ENCODE results near the gene FADS1. TPM values are rescaled to one million over a fixed set of nuclear protein-coding genes. Genes with fewer than 3 reads are reported as not detected.

The FADS1 gene
- total and polyA plus RNA-seq, 2 donors (not counting 1 experiment from before 2014, with no cell fraction given): 173 to 208 TPM

GRCh38 chr11:61834278-61835048 lies 17.7 kb upstream of the FADS1 start:
- no peak for TF ChIP-seq CTCF (conservative IDR thresholded peaks at IDR 0.05 in 1 of 2, IDR thresholded peaks at IDR 0.05 in 1 of 2; ENCODE audit: low read depth in 1 of 2, low read length in 2 of 2)
- no peak for TF ChIP-seq EZH2 (IDR thresholded peaks at IDR 0.05; ENCODE audit: low read length, missing control alignments)
- H3K4me3 ChIP-seq (replicated peaks in 1 of 4; ENCODE audit: control extremely low read depth in 1 of 4, insufficient read depth in 1 of 4, low read depth in 3 of 4, low read length in 4 of 4): no peak overlapping the region
- H3K9me3 ChIP-seq (ENCODE audit: control insufficient read depth, insufficient read depth, low read depth, low read length): no peaks in the 10 kb centered on the region
- no peak overlapping the region for H3K4me2 ChIP-seq (ENCODE audit: extremely low read depth, insufficient read depth, low read length)
- H3K9ac ChIP-seq (ENCODE audit: insufficient read depth, low read length): no peak overlapping the region
- peaks cover 74% of the 10 kb centered on the region for H3K79me2 ChIP-seq (ENCODE audit: control insufficient read depth, insufficient read depth, low read length)
- H3K36me3 ChIP-seq (ENCODE audit: control insufficient read depth, insufficient read depth, low read length): peaks cover 33% of the 10 kb centered on the region
- no peak overlapping the region for H2AFZ ChIP-seq (ENCODE audit: low read length)
- H3K4me1 ChIP-seq (ENCODE audit: control insufficient read depth, extremely low read depth, insufficient read depth, low read length): peaks cover 22% of the 10 kb centered on the region
- DNase-seq (ENCODE audit: low read depth in 2 of 2): peak; percentile 82 to 90
- peaks cover 2% of the 10 kb centered on the region for H4K20me1 ChIP-seq (ENCODE audit: control insufficient read depth, extremely low read depth, insufficient read depth, low read length)
- no peaks in the 10 kb centered on the region for H3K27me3 ChIP-seq (ENCODE audit: control insufficient read depth, insufficient read depth, low read length)
- peak overlapping the region; percentile 64 for H3K27ac ChIP-seq (ENCODE audit: insufficient read depth, low read length)

GRCh38 chr11:61833926-61834277 lies 17.1 kb upstream of the FADS1 start:
- H4K20me1 ChIP-seq (ENCODE audit: control insufficient read depth, extremely low read depth, insufficient read depth, low read length): peaks cover 2% of the 10 kb centered on the region
- H3K4me3 ChIP-seq (replicated peaks in 1 of 4; ENCODE audit: control extremely low read depth in 1 of 4, insufficient read depth in 1 of 4, low read depth in 3 of 4, low read length in 4 of 4): no peak overlapping the region
- H3K9ac ChIP-seq (ENCODE audit: insufficient read depth, low read length): no peak overlapping the region
- H2AFZ ChIP-seq (ENCODE audit: low read length): no peak overlapping the region
- H3K36me3 ChIP-seq (ENCODE audit: control insufficient read depth, insufficient read depth, low read length): peaks cover 30% of the 10 kb centered on the region
- peaks cover 22% of the 10 kb centered on the region for H3K4me1 ChIP-seq (ENCODE audit: control insufficient read depth, extremely low read depth, insufficient read depth, low read length)
- H3K27ac ChIP-seq (ENCODE audit: insufficient read depth, low read length): peak overlapping the region; percentile 58
- DNase-seq (ENCODE audit: low read depth in 2 of 2): no peak
- H3K27me3 ChIP-seq (ENCODE audit: control insufficient read depth, insufficient read depth, low read length): no peaks in the 10 kb centered on the region
- TF ChIP-seq EZH2 (IDR thresholded peaks at IDR 0.05; ENCODE audit: low read length, missing control alignments) (no peak), CTCF (conservative IDR thresholded peaks at IDR 0.05 in 1 of 2, IDR thresholded peaks at IDR 0.05 in 1 of 2; ENCODE audit: low read depth in 1 of 2, low read length in 2 of 2) (no peak)
- no peak overlapping the region for H3K4me2 ChIP-seq (ENCODE audit: extremely low read depth, insufficient read depth, low read length)
- no peaks in the 10 kb centered on the region for H3K9me3 ChIP-seq (ENCODE audit: control insufficient read depth, insufficient read depth, low read depth, low read length)
- H3K79me2 ChIP-seq (ENCODE audit: control insufficient read depth, insufficient read depth, low read length): peaks cover 79% of the 10 kb centered on the region

- H2AFZ ChIP-seq (ENCODE audit: low read length): no peak overlapping the region
- no peak overlapping the region for H3K4me3 ChIP-seq (replicated peaks in 1 of 4; ENCODE audit: control extremely low read depth in 1 of 4, insufficient read depth in 1 of 4, low read depth in 3 of 4, low read length in 4 of 4)
- TF ChIP-seq CTCF (conservative IDR thresholded peaks at IDR 0.05 in 1 of 2, IDR thresholded peaks at IDR 0.05 in 1 of 2; ENCODE audit: low read depth in 1 of 2, low read length in 2 of 2): no peak
- TF ChIP-seq EZH2 (IDR thresholded peaks at IDR 0.05; ENCODE audit: low read length, missing control alignments): no peak
- H4K20me1 ChIP-seq (ENCODE audit: control insufficient read depth, extremely low read depth, insufficient read depth, low read length): peaks cover 2% of the 10 kb centered on the region
- no peak for DNase-seq (ENCODE audit: low read depth in 2 of 2)
- H3K79me2 ChIP-seq (ENCODE audit: control insufficient read depth, insufficient read depth, low read length): peaks cover 81% of the 10 kb centered on the region
- no peaks in the 10 kb centered on the region for H3K27me3 ChIP-seq (ENCODE audit: control insufficient read depth, insufficient read depth, low read length)
- H3K4me2 ChIP-seq (ENCODE audit: extremely low read depth, insufficient read depth, low read length): no peak overlapping the region
- H3K9me3 ChIP-seq (ENCODE audit: control insufficient read depth, insufficient read depth, low read depth, low read length): no peaks in the 10 kb centered on the region
- no peak overlapping the region for H3K9ac ChIP-seq (ENCODE audit: insufficient read depth, low read length)
- H3K36me3 ChIP-seq (ENCODE audit: control insufficient read depth, insufficient read depth, low read length): peaks cover 26% of the 10 kb centered on the region
- H3K27ac ChIP-seq (ENCODE audit: insufficient read depth, low read length): no peak overlapping the region
- H3K4me1 ChIP-seq (ENCODE audit: control insufficient read depth, extremely low read depth, insufficient read depth, low read length): peaks cover 22% of the 10 kb centered on the region
These were observed 16.7 kb upstream of the FADS1 start for GRCh38 chr11:61833471-61833870.
